Kidney (tissue), 14 donors: ENCODE measurements around the gene NPTX1. TPM values are rescaled to one million over a fixed set of nuclear protein-coding genes. Genes with fewer than 3 reads are reported as not detected.
"Not testable (repeated sequence)": the region's sequence is repeated elsewhere in the genome, so short reads cannot be mapped to it uniquely, and the experiment has no call there.

Source experiments
- DNase-seq, 5 donors: peaks; one replicate each; pipeline ENCODE4 v3.0.0-alpha.2; 2013 to 2020
- FAIRE-seq: peaks from 2 replicates; lab custom pipeline; 2012; peaks lifted over from hg19 to GRCh38; lab: Jason Lieb, UNC
- H3K27ac ChIP-seq, 2 donors: one replicate each; pipeline ENCODE4 v1.7.0; 2013; ENCODE audit warnings: low read depth in 2 of 2, low read length in 2 of 2, inconsistent platforms in 1 of 2
- H3K27me3 ChIP-seq: one replicate; pipeline ENCODE4 v1.7.1; 2013; ENCODE audit warnings: low read length, inconsistent platforms; ENCODE audit not compliant: control insufficient read depth, insufficient read depth
- H3K36me3 ChIP-seq, 3 donors: one replicate each; pipeline versions ENCODE4 v1.7.0 to v1.7.1; 2013; ENCODE audit warnings: low read length in 3 of 3, control low read depth in 1 of 3, inconsistent platforms in 1 of 3; ENCODE audit not compliant: insufficient read depth in 3 of 3, control insufficient read depth in 2 of 3
- H3K4me1 ChIP-seq, 3 donors: one replicate each; pipeline versions ENCODE4 v1.7.0 to v1.7.1; 2013; ENCODE audit warnings: low read length in 3 of 3, inconsistent platforms in 1 of 3, low read depth in 1 of 3; ENCODE audit not compliant: control insufficient read depth in 2 of 3, insufficient read depth in 2 of 3
- H3K4me3 ChIP-seq, 3 donors: one replicate each; pipeline versions ENCODE4 v1.7.0 to v1.8.1; 2013; ENCODE audit warnings: low read length in 3 of 3, control low read depth in 1 of 3, inconsistent platforms in 1 of 3
- H3K9ac ChIP-seq, 3 donors: one replicate each; pipeline versions ENCODE4 v1.7.0 to v1.7.1; 2013; ENCODE audit warnings: low read length in 3 of 3, control low read depth in 1 of 3, inconsistent platforms in 1 of 3
- H3K9me3 ChIP-seq, 3 donors: one replicate each; pipeline versions ENCODE4 v1.7.0 to v1.7.1; 2013; ENCODE audit warnings: low read length in 3 of 3, control low read depth in 1 of 3, inconsistent platforms in 1 of 3; ENCODE audit not compliant: control insufficient read depth in 2 of 3, insufficient read depth in 1 of 3
- intact Hi-C: fragments of 100-400 bp; cut with DNase I; formaldehyde crosslinking; loops from one replicate; pipeline ENCODE4 v1.11.1; 2022
- polyA plus RNA-seq: library from polyadenylated mRNA; stranded (reverse); fragments of 350-450 nt; fragmentation: Illumina TruSeq; extraction: RNeasy Lipid Tissue Mini Kit (QIAGEN cat#74804); gene quantifications from one replicate; pipeline ENCODE4 v1.2.3, GENCODE V29; 2014; ENCODE audit warnings: low read depth, low replicate concordance; ENCODE audit not compliant: insufficient read depth
- total RNA-seq: library from RNA; stranded (reverse); fragmentation: NEBNext Ultra II Directional; extraction: Animal tissue kit (Norgen Biotek cat#: 25700); gene quantifications from one replicate; pipeline ENCODE4 v1.2.1, GENCODE V29; 2021
- TF ChIP-seq, protein P1 (sequence below): IDR thresholded peaks from 3 replicates; pipeline ENCODE4 v1.5.1; 2012; ENCODE audit warnings: mild to moderate bottlenecking, moderate library complexity, borderline replicate concordance; ENCODE audit not compliant: insufficient read depth; ENCODE audit errors: extremely low read depth
- donor health status: control.
- donor health status: control.
- donor health status: control.
- donor health status: control.
- donor health status: control.
- donor health status: DM: yes; HTN: yes; CAD: no.
- donor health status: Normal renal cell carcinoma (clear cell type).

The NPTX1 gene
- total and polyA plus RNA-seq, 2 donors from 2014 or later, result 0.31 to 0.39 TPM

DNA sequence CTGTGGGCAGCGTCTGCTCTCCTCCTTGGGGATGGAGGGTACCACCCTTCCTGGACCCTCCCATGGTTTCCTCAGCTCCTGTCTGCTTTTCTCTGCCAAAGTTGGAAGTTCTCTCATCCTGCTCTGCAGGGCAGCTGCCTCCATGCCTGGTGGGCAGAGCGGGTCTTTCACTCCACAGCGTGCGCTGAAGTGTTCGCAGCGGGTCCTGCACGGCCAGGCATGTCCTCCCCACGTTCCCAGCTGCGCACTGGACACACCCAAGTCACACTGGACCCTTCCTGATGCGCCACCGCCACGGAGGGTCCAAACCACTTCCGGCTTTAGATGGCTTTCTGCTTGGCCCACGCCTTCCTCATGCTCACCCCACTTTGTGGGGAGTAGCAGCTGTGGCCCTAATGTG, 33.7 kb upstream of the NPTX1 start:
- Histone ChIP-seq H3K9me3 (no peaks in the 10 kb centered on the region), H3K4me1 (no peaks in the 10 kb centered on the region), H3K27ac (no peak overlapping the region), H3K4me3 (no peak overlapping the region), H3K36me3 (no peaks in the 10 kb centered on the region), H3K9ac (no peak overlapping the region), H3K27me3 (no peaks in the 10 kb centered on the region)
- TF ChIP-seq, protein P1, sequence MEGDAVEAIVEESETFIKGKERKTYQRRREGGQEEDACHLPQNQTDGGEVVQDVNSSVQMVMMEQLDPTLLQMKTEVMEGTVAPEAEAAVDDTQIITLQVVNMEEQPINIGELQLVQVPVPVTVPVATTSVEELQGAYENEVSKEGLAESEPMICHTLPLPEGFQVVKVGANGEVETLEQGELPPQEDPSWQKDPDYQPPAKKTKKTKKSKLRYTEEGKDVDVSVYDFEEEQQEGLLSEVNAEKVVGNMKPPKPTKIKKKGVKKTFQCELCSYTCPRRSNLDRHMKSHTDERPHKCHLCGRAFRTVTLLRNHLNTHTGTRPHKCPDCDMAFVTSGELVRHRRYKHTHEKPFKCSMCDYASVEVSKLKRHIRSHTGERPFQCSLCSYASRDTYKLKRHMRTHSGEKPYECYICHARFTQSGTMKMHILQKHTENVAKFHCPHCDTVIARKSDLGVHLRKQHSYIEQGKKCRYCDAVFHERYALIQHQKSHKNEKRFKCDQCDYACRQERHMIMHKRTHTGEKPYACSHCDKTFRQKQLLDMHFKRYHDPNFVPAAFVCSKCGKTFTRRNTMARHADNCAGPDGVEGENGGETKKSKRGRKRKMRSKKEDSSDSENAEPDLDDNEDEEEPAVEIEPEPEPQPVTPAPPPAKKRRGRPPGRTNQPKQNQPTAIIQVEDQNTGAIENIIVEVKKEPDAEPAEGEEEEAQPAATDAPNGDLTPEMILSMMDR, result no peak
- DNase-seq, result no peak
- FAIRE-seq, result no peak
- intact Hi-C loops, result no loop called here

DNA sequence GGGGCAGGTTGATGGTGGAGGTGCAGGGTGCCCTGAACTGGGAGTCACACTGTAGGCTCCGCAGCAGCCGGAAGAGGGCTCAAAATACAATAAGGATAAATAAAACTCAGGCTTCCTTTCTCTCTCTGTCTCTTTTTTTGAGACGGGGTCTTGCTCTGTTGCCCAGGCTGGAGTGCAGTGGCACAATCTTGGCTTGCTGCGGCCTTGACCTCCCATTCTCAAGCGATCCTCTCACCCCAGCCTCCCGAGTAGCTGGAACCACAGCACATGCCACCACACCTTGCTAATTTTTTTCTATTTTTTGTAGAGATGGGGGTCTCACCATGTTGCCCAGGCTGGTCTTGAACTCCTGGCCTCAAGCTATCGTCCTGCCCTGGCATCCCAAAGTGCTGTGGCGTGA, 32.9 kb upstream of the NPTX1 start:
- no peak overlapping the region for H3K27ac ChIP-seq
- H3K9ac ChIP-seq, result no peak overlapping the region
- FAIRE-seq, result no peak
- intact Hi-C loops, result no loop called here
- no peaks in the 10 kb centered on the region for H3K27me3 ChIP-seq
- H3K4me3 ChIP-seq, result no peak overlapping the region
- H3K4me1 ChIP-seq, result no peaks in the 10 kb centered on the region
- DNase-seq, result no peak
- no peaks in the 10 kb centered on the region for H3K9me3 ChIP-seq
- TF ChIP-seq, protein P1, result no peak
- H3K36me3 ChIP-seq, result no peaks in the 10 kb centered on the region

DNA sequence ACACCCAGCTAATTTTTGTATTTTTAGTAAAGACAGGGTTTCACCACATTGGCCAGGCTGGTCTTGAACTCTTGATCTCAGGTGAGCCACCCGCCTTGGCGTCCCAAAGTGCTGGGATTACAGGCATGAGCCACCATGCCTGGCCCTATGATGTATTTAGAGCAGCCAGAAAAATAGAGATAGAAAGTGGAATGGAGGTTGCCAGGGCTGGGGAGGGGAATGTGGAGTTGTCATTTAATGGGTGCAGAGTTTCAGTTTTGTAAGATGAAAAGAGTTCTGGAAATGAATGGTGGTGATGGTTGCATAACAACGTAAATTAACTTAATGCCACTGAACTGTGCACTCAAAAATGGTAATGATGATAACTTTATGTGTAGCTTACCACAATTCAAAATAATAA, 31.6 kb upstream of the NPTX1 start:
- DNase-seq (no peak), FAIRE-seq (no peak)
- H3K27me3 ChIP-seq, result no peaks in the 10 kb centered on the region
- no peak overlapping the region for H3K27ac ChIP-seq
- H3K4me3 ChIP-seq, result no peak overlapping the region
- H3K9me3 ChIP-seq, result no peaks in the 10 kb centered on the region
- intact Hi-C loops, result no loop called here
- no peaks in the 10 kb centered on the region for H3K36me3 ChIP-seq
- TF ChIP-seq, protein P1, result no peak
- H3K4me1 ChIP-seq, result no peaks in the 10 kb centered on the region
- H3K9ac ChIP-seq, result no peak overlapping the region

DNA sequence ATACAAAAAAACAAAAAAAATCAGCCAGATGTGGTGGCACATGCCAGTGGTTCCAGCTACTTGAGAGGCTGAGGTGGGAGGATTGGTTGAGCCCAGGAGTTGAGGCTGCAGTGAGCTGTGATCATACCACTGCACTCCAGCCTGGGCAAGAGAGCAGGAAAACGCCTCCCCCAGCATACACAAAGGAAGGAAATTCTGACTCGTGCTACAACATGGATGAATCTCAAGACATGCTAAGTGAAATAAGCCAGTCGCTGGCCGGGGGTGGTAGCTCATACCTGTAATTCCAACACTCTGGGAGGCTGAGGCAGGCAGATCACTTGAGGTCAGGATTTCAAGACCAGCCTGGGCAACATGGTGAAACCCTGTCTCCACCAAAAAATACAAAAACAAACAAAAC, 30.8 kb upstream of the NPTX1 start:
- H3K27ac ChIP-seq, H3K27me3 ChIP-seq, H3K4me3 ChIP-seq, intact Hi-C loops, H3K9ac ChIP-seq, H3K4me1 ChIP-seq, DNase-seq, FAIRE-seq, H3K9me3 ChIP-seq, H3K36me3 ChIP-seq: not testable (repeated sequence)
